Ovary (tissue), 9 donors: ENCODE data around the gene ARID5B. TPM values are rescaled to one million over a fixed set of nuclear protein-coding genes. Genes with fewer than 3 reads are reported as not detected.

Experiments
- DNase-seq, 5 donors: peaks; one replicate each; pipeline ENCODE4 v3.0.0-alpha.2; 2019 to 2020
- H3K27ac ChIP-seq, 2 donors: fragments of 200-600 bp; one replicate each; pipeline versions ENCODE4 v1.5.1 to v1.8.0; 2019 to 2022
- H3K27me3 ChIP-seq: fragments of 200-600 bp; one replicate; pipeline ENCODE4 v1.8.0; 2022
- H3K36me3 ChIP-seq: fragments of 200-600 bp; sonication (generic); one replicate; pipeline ENCODE4 v1.5.1; 2019
- H3K4me1 ChIP-seq: one replicate; pipeline ENCODE4 v1.8.1; 2013; ENCODE audit warnings: mild to moderate bottlenecking, moderate library complexity; ENCODE audit not compliant: insufficient read depth
- H3K4me3 ChIP-seq: fragments of 200-600 bp; sonication (generic); one replicate; pipeline ENCODE4 v1.5.1; 2017
- H3K9me3 ChIP-seq, 2 donors: fragments of 200-600 bp in 1 of 2; sonication (generic) in 1 of 2; one replicate each; pipeline versions ENCODE4 v1.5.1 to v1.8.1; 2013 to 2019; ENCODE audit warnings: mild to moderate bottlenecking in 1 of 2, moderate library complexity in 1 of 2
- EP300 ChIP-seq: sonication (generic); formaldehyde crosslinking; IDR thresholded peaks from one replicate; pipeline ENCODE4 v1.6.1; 2017; ENCODE audit warnings: antibody characterized with exemption
- POLR2A ChIP-seq: fragments of 450-650 bp; IDR thresholded peaks from one replicate; pipeline ENCODE4 v1.6.1; 2017; ENCODE audit warnings: antibody characterized with exemption, mild to moderate bottlenecking, moderate library complexity
- WGBS, 3 donors: extraction: QIAGEN DNeasy Blood & Tissue Kit in 1 of 3; methylation state at CpG; one replicate each; pipeline versions ENCODE4 v1.1.5 to v1.1.7; 2013 to 2017; 5-methylcytosine and 5-hydroxymethylcytosine counted together
- intact Hi-C, 4 donors: fragments of 100-400 bp; cut with DNase I; formaldehyde crosslinking; loops; one replicate each; pipeline versions ENCODE4 v1.11.0 to v1.15.1; 2022 to 2023
- polyA plus RNA-seq, 2 donors: library from polyadenylated mRNA; stranded (reverse); fragments of 200-250 nt in 1 of 2; fragments of 350-450 nt in 1 of 2; fragmentation: Illumina TruSeq in 1 of 2; extraction: RNeasy Lipid Tissue Mini Kit (QIAGEN cat#74804) in 1 of 2; gene quantifications; one replicate each; pipeline ENCODE4 v1.2.3, GENCODE V29; 2013 to 2014
- total RNA-seq, 7 donors: library from RNA; depleted of rRNA in 2 of 7; stranded (reverse); fragments of >200 nt in 2 of 7; fragmentation: NEBNext Ultra II Directional in 3 of 7; extraction: Animal tissue kit (Norgen Biotek cat#: 25700) in 3 of 7; gene quantifications; one replicate each; pipeline versions ENCODE4 v1.1.0 to v1.2.4, GENCODE V29; 2016 to 2023
- TF ChIP-seq, protein P1 (sequence below), 3 donors: fragments of 450-650 bp in 2 of 3; fragments of 200-600 bp in 1 of 3; IDR thresholded peaks; one replicate each; pipeline versions ENCODE4 v1.5.1 to v1.8.0; 2016 to 2022; ENCODE audit warnings: antibody characterized with exemption in 3 of 3, mild to moderate bottlenecking in 1 of 3
- donor health status: DM: no; HTN: no; CAD: no; lungs with moderate emphysema.
- donor health status: DM: no; HTN: no; CAD: no.
- donor health status: Bipolar disorder and iron deficiency.
- donor health status: DM: yes; HTN: yes; CAD: no.
- donor health status: DM: no; HTN: no; CAD: no.
- donor health status: DM: yes; HTN: yes; CAD: no.

ARID5B gene
- total and polyA plus RNA-seq, 9 donors: 18.3 to 61.8 (median 28.3) TPM

DNA sequence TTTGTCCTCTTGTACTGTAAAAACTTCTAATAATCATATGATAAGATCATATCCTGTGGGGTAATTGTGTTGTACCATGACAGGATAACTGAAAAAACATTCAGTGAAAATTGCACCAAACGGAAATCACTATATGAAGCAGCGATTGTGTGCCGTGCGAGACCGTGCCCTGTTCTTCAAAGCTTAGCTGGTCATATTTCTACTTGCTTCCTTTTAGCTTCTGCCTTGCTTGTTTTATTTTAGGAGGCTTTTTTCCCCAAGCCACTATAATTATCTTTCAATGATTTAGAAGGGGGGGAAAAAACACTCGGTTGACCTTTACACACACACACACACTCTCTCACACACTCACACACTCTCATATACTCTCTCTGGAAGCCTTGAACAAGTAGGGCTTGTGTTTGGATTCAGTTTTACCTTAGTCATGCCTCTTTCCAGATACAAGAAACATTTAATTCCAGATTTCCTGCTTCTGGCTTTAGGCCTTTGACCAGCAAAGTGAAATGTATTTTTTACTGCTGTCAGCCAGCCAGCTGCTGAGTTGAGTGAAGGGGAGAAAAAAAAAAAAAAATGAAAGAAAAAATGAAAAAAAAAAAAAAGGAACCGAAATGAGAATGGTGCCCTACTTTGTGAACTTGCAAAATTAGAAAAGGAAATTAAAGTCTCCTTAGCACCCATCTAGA is 181.4 kb downstream of the ARID5B start:
- 5 to 8% (median 5%) methylated on average over 7 of the region's 7 CpGs for WGBS, 3 donors
- Histone ChIP-seq H3K4me3 (no peak overlapping the region), H3K27ac (peak overlapping the region; percentile 75 to 76), H3K9me3 (no peaks in the 10 kb centered on the region), H3K36me3 (no peaks in the 10 kb centered on the region), H3K4me1 (peaks cover 21% of the 10 kb centered on the region), H3K27me3 (no peaks in the 10 kb centered on the region)
- peak in 1 of 5 donors; percentile 57 for DNase-seq
- TF ChIP-seq POLR2A: no peak
- TF ChIP-seq, protein P1, sequence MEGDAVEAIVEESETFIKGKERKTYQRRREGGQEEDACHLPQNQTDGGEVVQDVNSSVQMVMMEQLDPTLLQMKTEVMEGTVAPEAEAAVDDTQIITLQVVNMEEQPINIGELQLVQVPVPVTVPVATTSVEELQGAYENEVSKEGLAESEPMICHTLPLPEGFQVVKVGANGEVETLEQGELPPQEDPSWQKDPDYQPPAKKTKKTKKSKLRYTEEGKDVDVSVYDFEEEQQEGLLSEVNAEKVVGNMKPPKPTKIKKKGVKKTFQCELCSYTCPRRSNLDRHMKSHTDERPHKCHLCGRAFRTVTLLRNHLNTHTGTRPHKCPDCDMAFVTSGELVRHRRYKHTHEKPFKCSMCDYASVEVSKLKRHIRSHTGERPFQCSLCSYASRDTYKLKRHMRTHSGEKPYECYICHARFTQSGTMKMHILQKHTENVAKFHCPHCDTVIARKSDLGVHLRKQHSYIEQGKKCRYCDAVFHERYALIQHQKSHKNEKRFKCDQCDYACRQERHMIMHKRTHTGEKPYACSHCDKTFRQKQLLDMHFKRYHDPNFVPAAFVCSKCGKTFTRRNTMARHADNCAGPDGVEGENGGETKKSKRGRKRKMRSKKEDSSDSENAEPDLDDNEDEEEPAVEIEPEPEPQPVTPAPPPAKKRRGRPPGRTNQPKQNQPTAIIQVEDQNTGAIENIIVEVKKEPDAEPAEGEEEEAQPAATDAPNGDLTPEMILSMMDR (IDR thresholded peaks at IDR 0.05): no peak
- TF ChIP-seq EP300: no peak
- intact Hi-C loops: no loop called here

DNA sequence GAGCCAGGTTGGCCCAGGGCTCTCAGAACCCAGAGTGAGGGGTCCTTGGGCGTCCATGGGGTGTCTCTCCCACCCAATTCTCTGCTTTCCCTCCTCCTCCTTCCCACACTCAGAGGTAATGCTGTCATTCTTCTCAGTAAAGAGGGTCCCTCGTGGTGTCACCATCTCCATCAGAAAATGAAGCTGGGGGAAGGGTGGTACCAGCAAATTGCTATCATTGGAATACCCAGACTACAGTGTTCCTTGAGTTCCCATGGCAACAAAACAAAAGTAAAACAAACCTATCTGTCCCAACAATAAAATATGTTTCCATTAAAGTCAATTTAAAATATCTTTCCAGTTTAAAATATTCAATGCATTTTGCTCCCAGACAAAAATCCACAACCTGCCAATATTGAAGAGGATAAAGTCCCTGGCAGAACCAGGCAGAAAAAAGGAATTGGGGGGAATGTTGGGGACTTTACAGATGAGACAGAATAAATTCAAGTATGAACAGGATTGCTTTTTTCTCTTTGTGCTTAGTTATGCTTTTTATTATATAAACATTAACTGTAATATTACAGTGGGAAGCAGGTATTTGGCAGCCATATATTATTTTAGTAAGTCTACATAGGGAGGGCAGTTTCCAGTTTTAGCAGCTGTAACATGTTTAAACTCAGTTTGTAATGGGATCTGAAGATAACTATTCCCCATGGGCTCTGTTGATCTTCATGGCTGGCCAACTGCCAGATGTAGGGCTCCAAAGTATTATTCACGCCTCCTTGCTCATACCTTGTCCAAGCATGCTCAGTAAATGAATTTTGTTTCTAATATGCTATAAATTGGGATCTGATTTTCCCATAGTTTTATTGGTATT is 182.1 kb downstream of the ARID5B start:
- WGBS, 3 donors: 15 to 19% (median 18%) methylated on average over 3 of the region's 3 CpGs
- no peak overlapping the region for H3K4me3 ChIP-seq

GRCh38 chr10:62084451-62084850 is 183.0 kb downstream of the ARID5B start:
- no peak for DNase-seq
- H3K27me3 ChIP-seq: no peaks in the 10 kb centered on the region
- H3K9me3 ChIP-seq: no peaks in the 10 kb centered on the region
- peaks cover 15% of the 10 kb centered on the region for H3K4me1 ChIP-seq
- intact Hi-C loops: no loop called here
- TF ChIP-seq, protein P1 (IDR thresholded peaks at IDR 0.05): no peak
- no peak for TF ChIP-seq EP300
- no peak for TF ChIP-seq POLR2A
- 3 to 15% (median 6%) methylated on average over 2 of the region's 2 CpGs for WGBS, 3 donors
- H3K27ac ChIP-seq: peak overlapping the region in 1 of 2 donors; percentile 76
- H3K4me3 ChIP-seq: no peak overlapping the region
- H3K36me3 ChIP-seq: no peaks in the 10 kb centered on the region

More for the DNA sequence above, 182.1 kb downstream of the ARID5B start:
- Histone ChIP-seq H3K27me3 (no peaks in the 10 kb centered on the region), H3K4me1 (peaks cover 15% of the 10 kb centered on the region), H3K9me3 (no peaks in the 10 kb centered on the region), H3K27ac (peak overlapping the region; percentile 75 to 76), H3K36me3 (no peaks in the 10 kb centered on the region)
- intact Hi-C loops: no loop called here
- peak; percentile 56 to 81 (median 71) for DNase-seq
- no peak for TF ChIP-seq POLR2A
- TF ChIP-seq EP300: no peak
- TF ChIP-seq, protein P1 (IDR thresholded peaks at IDR 0.05): no peak

- peak overlapping the region in 1 of 2 donors; percentile 76 for H3K27ac ChIP-seq
- no peaks in the 10 kb centered on the region for H3K36me3 ChIP-seq
- no peak overlapping the region for H3K4me3 ChIP-seq
- WGBS, 3 donors: 88 to 96% (median 92%) methylated on average over 2 of the region's 2 CpGs
- intact Hi-C loops: no loop called here
- DNase-seq: no peak
- H3K27me3 ChIP-seq: no peaks in the 10 kb centered on the region
- H3K4me1 ChIP-seq: peaks cover 11% of the 10 kb centered on the region
- TF ChIP-seq POLR2A: no peak
- no peak for TF ChIP-seq EP300
- TF ChIP-seq, protein P1 (IDR thresholded peaks at IDR 0.05): no peak
- H3K9me3 ChIP-seq: no peaks in the 10 kb centered on the region
These were observed 183.9 kb downstream of the ARID5B start for GRCh38 chr10:62085404-62085803.
